ENCODE results near the gene DYNC1H1.

DYNC1H1 gene

GRCh38 chr14:101992708-101993107 lies 28.3 kb downstream of the DYNC1H1 start:
- no peak for DNase-seq (ENCODE audit: low spot score)

DNA sequence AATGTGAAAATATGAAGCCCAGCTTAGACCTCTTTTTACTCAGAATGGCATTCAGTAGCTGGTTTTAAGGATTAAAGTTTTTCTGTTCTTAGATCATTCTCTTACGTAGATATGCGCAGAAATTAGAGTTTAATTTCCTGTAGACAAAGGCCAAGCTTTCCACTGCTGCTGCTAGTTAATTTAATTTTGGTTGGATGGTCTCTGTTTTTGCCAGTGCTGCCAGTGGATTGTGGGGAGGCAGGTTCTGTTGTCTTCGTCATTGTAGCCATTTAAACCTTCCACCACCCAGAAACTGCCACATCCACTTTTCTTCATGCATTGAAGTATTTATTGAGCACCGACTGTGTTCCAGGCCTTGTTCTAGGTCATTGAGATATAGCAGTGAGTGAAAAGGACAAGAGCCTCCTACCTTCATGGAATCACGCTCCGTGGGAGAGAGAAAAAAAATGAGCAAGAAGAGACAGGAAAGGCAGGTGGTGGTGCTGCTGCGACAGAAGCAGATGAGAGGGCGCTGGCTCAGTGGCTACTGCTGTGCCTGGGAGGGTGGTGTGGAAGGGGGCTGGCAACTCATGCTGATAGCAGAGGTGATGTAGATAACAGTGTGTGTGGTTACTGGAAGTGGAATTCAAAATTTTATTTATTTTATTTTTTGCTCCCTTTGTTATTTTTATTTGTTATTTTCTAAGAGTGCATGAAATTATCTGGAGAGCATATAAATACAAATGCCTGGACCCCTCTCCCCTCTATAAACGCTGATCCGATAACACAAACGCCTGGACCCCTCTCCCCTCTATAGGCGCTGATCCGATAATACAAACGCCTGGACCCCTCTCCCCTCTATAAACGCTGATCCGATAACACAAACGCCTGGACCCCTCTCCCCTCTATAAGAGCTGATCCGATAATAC lies 33.3 kb downstream of the DYNC1H1 start:
- DNase-seq (ENCODE audit: low spot score) = no peak

GRCh38 chr14:102000902-102001301 lies 36.5 kb downstream of the DYNC1H1 start:
- DNase-seq (ENCODE audit: low spot score) = no peak

- no peak for DNase-seq (ENCODE audit: low spot score)
These were observed 41.0 kb downstream of the DYNC1H1 start for GRCh38 chr14:102005336-102005735.

- no peak for DNase-seq (ENCODE audit: low spot score)
These were observed 43.6 kb downstream of the DYNC1H1 start for GRCh38 chr14:102007916-102008418.

GRCh38 chr14:102008891-102009290 lies 44.5 kb downstream of the DYNC1H1 start:
- DNase-seq (ENCODE audit: low spot score) = no peak

DNA sequence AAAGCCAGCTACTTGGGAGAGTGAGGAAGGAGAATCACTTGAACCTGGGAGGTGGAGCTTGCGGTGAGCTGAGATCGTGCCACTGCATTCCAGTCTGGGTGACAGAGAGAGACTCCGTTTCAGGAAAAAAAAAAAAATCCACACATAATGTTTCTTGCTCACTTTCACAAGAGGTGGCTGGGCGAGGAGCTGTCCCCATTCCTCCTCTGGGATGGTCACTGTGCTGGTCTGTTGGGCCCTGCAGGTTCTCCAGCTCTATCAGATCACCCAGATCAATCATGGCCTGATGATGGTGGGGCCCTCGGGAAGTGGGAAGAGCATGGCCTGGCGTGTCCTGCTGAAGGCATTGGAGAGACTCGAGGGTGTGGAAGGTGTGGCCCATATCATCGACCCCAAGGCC lies 47.3 kb downstream of the DYNC1H1 start:
- no peak for DNase-seq (ENCODE audit: low spot score)

GRCh38 chr14:102012336-102012735 lies 48.0 kb downstream of the DYNC1H1 start:
- no peak for DNase-seq (ENCODE audit: low spot score)

GRCh38 chr14:102013669-102014200 lies 49.4 kb downstream of the DYNC1H1 start:
- no peak for DNase-seq (ENCODE audit: low spot score)

- no peak for DNase-seq (ENCODE audit: low spot score)
These were observed 50.8 kb downstream of the DYNC1H1 start for GRCh38 chr14:102015045-102015685.

DNA sequence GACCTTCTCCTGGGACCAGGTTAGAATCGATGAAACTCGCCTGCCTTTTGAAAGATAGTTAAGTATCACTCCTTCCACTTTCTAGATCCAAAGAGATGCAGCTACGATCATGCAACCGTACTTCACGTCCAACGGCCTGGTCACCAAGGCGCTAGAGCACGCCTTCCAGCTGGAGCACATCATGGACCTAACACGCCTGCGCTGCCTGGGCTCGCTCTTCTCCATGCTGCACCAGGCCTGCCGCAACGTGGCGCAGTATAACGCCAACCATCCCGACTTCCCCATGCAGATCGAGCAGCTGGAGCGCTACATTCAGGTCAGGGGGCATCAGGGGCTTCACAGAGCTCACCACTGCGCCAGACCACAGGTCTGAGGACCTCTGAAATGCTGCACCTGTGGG lies 51.4 kb downstream of the DYNC1H1 start:
- no peak for DNase-seq (ENCODE audit: low spot score)

- DNase-seq (ENCODE audit: low spot score) = no peak
These were observed 52.2 kb downstream of the DYNC1H1 start for GRCh38 chr14:102016420-102017090.

DNA sequence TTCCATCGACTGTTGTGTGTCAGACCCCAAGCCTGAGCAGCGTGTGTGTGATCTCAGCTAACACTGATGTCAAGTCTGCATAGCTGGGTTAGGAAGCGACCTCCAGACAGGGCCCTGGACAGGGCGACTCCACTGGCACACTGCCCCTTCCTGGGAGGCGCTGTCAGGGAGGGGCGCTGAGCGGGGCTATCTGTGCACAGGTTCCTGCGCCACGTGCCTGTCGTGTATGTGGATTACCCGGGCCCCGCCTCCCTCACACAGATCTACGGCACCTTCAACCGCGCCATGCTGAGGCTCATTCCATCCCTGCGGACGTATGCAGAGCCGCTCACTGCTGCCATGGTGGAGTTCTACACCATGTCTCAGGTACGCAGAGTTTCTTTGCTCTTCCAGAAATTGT lies 53.9 kb downstream of the DYNC1H1 start:
- no peak for DNase-seq (ENCODE audit: low spot score)

DNA sequence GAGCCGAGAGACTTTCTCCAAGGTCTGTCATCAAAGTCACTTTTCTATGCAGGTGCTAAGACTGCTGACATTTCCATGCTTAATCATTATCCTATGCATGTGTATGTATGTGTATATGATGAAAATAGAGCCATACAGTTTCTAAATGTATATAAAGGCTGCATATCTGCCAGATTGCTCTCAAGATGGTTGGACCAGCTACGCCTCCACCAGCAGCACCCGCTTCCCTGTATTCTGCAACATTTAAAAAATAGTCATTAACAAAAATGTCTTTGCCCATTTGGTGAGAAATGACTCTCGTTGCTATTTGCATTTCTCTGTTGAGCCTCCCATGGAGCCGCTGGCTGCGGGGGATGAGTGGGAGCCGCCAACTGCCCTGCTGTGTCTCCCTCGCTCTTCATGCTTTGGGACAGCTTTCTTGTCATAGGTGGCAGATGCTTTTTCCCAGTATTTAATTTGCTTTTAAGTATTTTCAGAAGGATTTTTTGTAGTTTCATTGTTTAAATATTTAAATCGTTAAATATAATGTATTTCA lies 54.7 kb downstream of the DYNC1H1 start:
- no peak for DNase-seq (ENCODE audit: low spot score)

GRCh38 chr14:102020058-102020971 lies 55.9 kb downstream of the DYNC1H1 start:
- DNase-seq (ENCODE audit: low spot score) = no peak

DNA sequence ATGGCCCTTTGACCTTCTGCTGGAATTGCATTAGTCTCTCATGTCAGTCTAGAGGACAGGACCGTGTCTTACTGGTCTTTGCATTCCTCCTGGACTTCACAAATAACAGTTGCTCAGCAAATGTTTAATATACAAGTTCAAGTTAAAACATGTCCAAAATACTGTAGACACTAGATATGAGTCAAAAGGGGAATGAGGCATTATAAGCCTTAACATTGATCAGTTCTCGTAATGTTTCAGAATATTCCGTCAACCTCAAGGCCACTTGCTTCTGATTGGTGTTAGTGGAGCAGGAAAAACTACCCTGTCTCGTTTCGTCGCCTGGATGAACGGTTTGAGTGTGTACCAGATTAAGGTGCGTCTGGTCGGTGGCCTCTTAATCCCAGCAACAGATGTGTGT lies 62.6 kb downstream of the DYNC1H1 start:
- no peak for DNase-seq (ENCODE audit: low spot score)

GRCh38 chr14:102027951-102028350 lies 63.6 kb downstream of the DYNC1H1 start:
- DNase-seq (ENCODE audit: low spot score) = no peak

GRCh38 chr14:102028733-102029132 lies 64.4 kb downstream of the DYNC1H1 start:
- no peak for DNase-seq (ENCODE audit: low spot score)

- no peak for DNase-seq (ENCODE audit: low spot score)
These were observed 65.6 kb downstream of the DYNC1H1 start for GRCh38 chr14:102029956-102030355.

DNA sequence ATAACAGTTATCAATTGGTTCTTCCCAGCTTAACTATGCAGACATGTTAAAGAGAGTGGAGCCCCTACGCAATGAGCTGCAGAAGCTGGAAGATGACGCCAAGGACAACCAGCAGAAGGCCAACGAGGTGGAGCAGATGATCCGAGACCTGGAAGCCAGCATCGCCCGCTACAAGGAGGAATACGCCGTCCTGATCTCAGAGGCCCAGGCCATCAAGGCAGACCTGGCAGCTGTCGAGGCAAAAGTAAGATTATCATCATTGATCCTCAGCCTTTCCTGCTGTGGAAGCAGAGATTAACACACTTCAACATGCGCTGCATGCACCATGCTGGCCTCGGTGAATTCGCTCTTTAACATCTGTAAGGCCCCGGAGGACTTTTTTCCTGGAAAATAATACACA lies 68.9 kb downstream of the DYNC1H1 start:
- DNase-seq (ENCODE audit: low spot score) = no peak

DNA sequence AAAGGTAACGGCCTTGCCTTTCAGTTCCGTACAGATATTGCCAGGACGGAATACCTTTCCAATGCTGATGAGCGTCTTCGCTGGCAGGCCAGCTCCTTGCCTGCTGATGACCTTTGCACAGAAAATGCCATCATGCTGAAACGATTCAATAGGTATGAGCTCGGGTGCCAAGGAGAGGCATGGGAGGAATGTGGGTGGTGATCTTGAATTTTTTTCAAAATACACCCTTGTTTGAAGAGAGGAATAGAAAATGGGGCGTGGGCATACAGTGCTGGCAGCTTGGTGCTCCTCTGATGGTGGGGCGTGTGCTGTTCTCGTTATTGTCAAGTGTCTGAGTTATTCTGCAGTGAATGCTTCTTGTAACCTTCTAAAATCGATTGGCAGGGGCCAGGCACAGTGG lies 69.9 kb downstream of the DYNC1H1 start:
- DNase-seq (ENCODE audit: low spot score) = no peak
